Measurements from ENCODE around the gene ULBP2.
"Not testable (repeated sequence)": the region's sequence is repeated elsewhere in the genome, so short reads cannot be mapped to it uniquely, and the experiment has no call there.

The ULBP2 gene

GRCh38 chr6:149919834-149920225 is 22.0 kb upstream of the ULBP2 start:
- Histone ChIP-seq H3K4me3 (no peak overlapping the region), H3K4me1 (peaks cover 0 to 17% (median 11%) of the 10 kb centered on the region in 4 donors), H3K27me3 (no peaks in the 10 kb centered on the region), H3K9me3 (no peaks in the 10 kb centered on the region), H3K36me3 (no peaks in the 10 kb centered on the region), H3K27ac (no peak overlapping the region)
- TF ChIP-seq CTCF (IDR thresholded peaks at IDR 0.05) = no peak
- intact Hi-C loops (cut with DNase I; ENCODE audit: low total_unique reads) = loop anchor here (10.0 kb wide), 1 partner anchor 205 kb away; the partner anchor contains the start of gene LATS1
- DNase-seq = peak in 1 of 2 donors; percentile 44

- H3K4me1 ChIP-seq = peaks cover 0 to 24% (median 18%) of the 10 kb centered on the region in 4 donors
- intact Hi-C loops (cut with DNase I; ENCODE audit: low total_unique reads) = loop anchor here (10.0 kb wide), 1 partner anchor 207 kb away; the partner anchor contains the start of gene LATS1
- H3K4me3 ChIP-seq = no peak overlapping the region
- H3K27me3 ChIP-seq = no peaks in the 10 kb centered on the region
- H3K9me3 ChIP-seq = no peaks in the 10 kb centered on the region
- no peak for TF ChIP-seq CTCF (IDR thresholded peaks at IDR 0.05)
- no peaks in the 10 kb centered on the region for H3K36me3 ChIP-seq
- DNase-seq = peak in 1 of 2 donors; percentile 52
- no peak overlapping the region for H3K27ac ChIP-seq
These were observed 20.5 kb upstream of the ULBP2 start for GRCh38 chr6:149921361-149921760.

DNA sequence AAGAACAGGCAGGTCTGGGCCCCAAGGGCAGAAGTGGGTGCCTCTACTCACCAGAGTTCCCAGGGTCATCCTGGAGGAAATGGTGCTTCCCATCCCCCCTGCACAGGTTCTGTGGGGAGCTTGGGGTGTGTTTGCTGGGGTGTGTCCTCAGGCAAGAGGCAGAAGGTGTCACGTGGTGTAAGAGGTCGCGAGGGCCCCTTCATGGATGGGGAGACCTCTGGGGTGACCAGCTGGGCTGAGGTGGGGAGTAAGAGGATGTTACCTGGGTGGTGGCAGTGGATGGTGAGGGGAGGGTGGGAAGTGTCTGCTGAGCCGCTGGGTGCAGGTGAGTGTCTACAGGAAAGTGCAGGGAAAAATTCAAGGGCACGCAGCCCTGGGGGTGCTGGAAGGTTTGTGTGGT is 19.7 kb upstream of the ULBP2 start:
- H3K4me1 ChIP-seq = peaks cover 0 to 27% (median 19%) of the 10 kb centered on the region in 4 donors
- intact Hi-C loops (cut with DNase I; ENCODE audit: low total_unique reads) = loop anchor here (10.0 kb wide), 1 partner anchor 207 kb away; the partner anchor contains the start of gene LATS1
- H3K27me3 ChIP-seq, DNase-seq, H3K27ac ChIP-seq, H3K9me3 ChIP-seq, H3K36me3 ChIP-seq: not testable (repeated sequence)
- H3K4me3 ChIP-seq = peak overlapping the region in 1 of 2 donors; percentile 61

- intact Hi-C loops (cut with DNase I; ENCODE audit: low total_unique reads) = loop anchor here (10.0 kb wide), 1 partner anchor 208 kb away; the partner anchor contains the start of gene LATS1
- Histone ChIP-seq H3K27me3 (no peaks in the 10 kb centered on the region), H3K36me3 (no peaks in the 10 kb centered on the region), H3K27ac (no peak within 1 kb of the TSS), H3K4me1 (peaks cover 0 to 27% (median 19%) of the 10 kb centered on the region in 4 donors), H3K4me3 (peak within 1 kb of the TSS; percentile 44 to 61), H3K9me3 (no peaks in the 10 kb centered on the region)
- DNase-seq = peak; percentile 93 to 95
- no peak for TF ChIP-seq CTCF (IDR thresholded peaks at IDR 0.05)
These were observed 19.0 kb upstream of the ULBP2 start, which contains the start of gene RAET1G for GRCh38 chr6:149922642-149923326. TSS of gene RAET1G (minus strand) at chr6:149923121. CDS start at chr6:149923010, 111 bp downstream.

GRCh38 chr6:149923327-149923986 is 18.4 kb upstream of the ULBP2 start:
- H3K36me3 ChIP-seq = no peaks in the 10 kb centered on the region
- H3K4me3 ChIP-seq = peak overlapping the region; percentile 44 to 61
- H3K27ac ChIP-seq = no peak overlapping the region
- H3K4me1 ChIP-seq = peaks cover 0 to 27% (median 19%) of the 10 kb centered on the region in 4 donors
- intact Hi-C loops (cut with DNase I; ENCODE audit: low total_unique reads) = loop anchor here (10.0 kb wide), 1 partner anchor 209 kb away; the partner anchor contains the start of gene LATS1
- peak in 1 of 2 donors; percentile 54 for DNase-seq
- peaks cover 0 to 1% of the 10 kb centered on the region in 2 donors for H3K27me3 ChIP-seq
- H3K9me3 ChIP-seq = no peaks in the 10 kb centered on the region
- TF ChIP-seq CTCF (IDR thresholded peaks at IDR 0.05) = no peak
